Calu3 (cell line): ENCODE measurements around the gene HSD17B3. TPM values are rescaled to one million over a fixed set of nuclear protein-coding genes. Genes with fewer than 3 reads are reported as not detected.

Experiments
- BruUV-seq: library from RNA; stranded (reverse); fragments of 400-500 nt; replicated peaks from 2 replicates; lab custom pipeline; 2021; lab: Mats Ljungman, UMichigan
- CTCF ChIA-PET: fragments of 300-600 bp; sonication (Branson Sonifier 250); formaldehyde crosslinking; loops from one replicate; lab custom pipeline; 2022; ENCODE audit warnings: antibody characterized with exemption; lab: Charles Lee
- DNase-seq: peaks from one replicate; pipeline ENCODE4 v3.0.0; 2022
- H3K27ac Mint-ChIP-seq: one replicate; pipeline ENCODE4 v1.8.0; 2022; ENCODE audit warnings: mixed read lengths; ENCODE audit not compliant: unreplicated experiment
- H3K27me3 Mint-ChIP-seq: one replicate; pipeline ENCODE4 v1.8.0; 2022; ENCODE audit warnings: mixed read lengths; ENCODE audit not compliant: unreplicated experiment
- H3K36me3 Mint-ChIP-seq: one replicate; pipeline ENCODE4 v1.8.0; 2022; ENCODE audit warnings: mild to moderate bottlenecking, moderate library complexity, mixed read lengths; ENCODE audit not compliant: insufficient read depth, unreplicated experiment
- H3K4me1 Mint-ChIP-seq: one replicate; pipeline ENCODE4 v1.8.0; 2022; ENCODE audit warnings: mild to moderate bottlenecking, low read depth, mixed read lengths; ENCODE audit not compliant: unreplicated experiment
- H3K4me3 Mint-ChIP-seq: one replicate; pipeline ENCODE4 v1.8.0; 2022; ENCODE audit warnings: mild to moderate bottlenecking, low read depth, moderate library complexity, mixed read lengths; ENCODE audit not compliant: unreplicated experiment
- H3K9me3 Mint-ChIP-seq: one replicate; pipeline ENCODE4 v1.8.0; 2022; ENCODE audit warnings: low read depth, mixed read lengths; ENCODE audit not compliant: unreplicated experiment
- intact Hi-C: fragments of 100-400 bp; cut with micrococcal nuclease; formaldehyde crosslinking; loops from one replicate; pipeline ENCODE4 v1.10.0; 2022; ENCODE audit not compliant: unreplicated experiment
- total RNA-seq: library from RNA; stranded (reverse); gene quantifications from 2 replicates; pipeline ENCODE4 v1.2.3, GENCODE V29; 2022
- TF ChIP-seq, protein P1 (sequence below): fragments of 200-600 bp; IDR thresholded peaks from one replicate; pipeline ENCODE4 v1.8.0; 2022; ENCODE audit warnings: antibody characterized with exemption; ENCODE audit not compliant: unreplicated experiment

The HSD17B3 gene
- total RNA-seq, 1 experiment from 2014 or later: 1.2 TPM

DNA sequence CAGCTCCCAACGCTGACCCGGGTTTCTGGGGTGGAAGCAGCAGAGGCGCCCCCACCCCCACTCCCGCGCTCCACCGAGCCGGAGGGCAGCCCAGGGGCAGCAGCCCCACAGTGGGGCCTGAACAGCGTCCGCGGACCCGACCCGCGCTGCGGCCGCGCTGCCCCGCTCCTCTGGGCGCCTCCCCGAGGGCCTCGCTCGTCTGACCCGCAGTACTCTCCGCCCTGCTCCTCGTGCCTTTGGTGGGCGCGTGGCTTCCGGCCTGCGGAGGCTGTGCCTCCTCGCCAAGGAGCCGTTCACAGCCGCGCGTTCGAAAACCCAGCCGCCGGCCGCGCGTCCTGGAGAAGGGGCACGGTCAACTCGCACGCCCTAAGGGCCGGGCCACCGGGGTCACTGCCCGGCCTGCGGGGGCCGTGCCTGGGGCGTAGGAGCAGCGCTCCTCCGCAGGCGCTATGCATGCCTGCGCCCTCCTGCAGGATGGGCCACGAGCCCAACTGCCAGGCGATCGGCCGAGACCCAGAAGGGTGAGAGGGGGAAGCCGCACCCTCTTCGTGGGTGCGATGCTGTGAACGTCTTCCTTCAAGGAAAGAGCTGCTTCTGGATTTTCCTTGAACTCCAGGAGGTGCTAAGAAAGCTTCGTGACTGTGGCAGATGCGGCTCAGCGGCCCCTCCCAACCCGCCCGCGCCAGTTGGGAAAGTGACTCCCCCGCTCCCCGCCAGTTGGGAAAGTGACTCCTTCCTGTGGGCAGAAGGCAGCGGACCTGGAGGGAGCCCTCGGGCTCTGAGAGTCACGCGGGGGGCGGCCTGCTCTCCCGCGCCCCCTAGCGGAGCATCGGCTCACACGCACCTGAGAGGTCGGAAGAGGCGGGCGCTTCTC lies 82.7 kb downstream of the HSD17B3 start:
- intact Hi-C loops: loop anchor here (5.0 kb wide), 1 partner anchor 492 kb away; no protein-coding TSS in a partner anchor
- no TSS peak for BruUV-seq
- Mint-ChIP-seq H3K27me3 (peaks cover 26% of the 10 kb centered on the region), H3K36me3 (no peaks in the 10 kb centered on the region), H3K9me3 (peaks cover 5% of the 10 kb centered on the region), H3K4me3 (no peak overlapping the region), H3K4me1 (no peaks in the 10 kb centered on the region), H3K27ac (no peak overlapping the region)
- TF ChIP-seq, protein P1, sequence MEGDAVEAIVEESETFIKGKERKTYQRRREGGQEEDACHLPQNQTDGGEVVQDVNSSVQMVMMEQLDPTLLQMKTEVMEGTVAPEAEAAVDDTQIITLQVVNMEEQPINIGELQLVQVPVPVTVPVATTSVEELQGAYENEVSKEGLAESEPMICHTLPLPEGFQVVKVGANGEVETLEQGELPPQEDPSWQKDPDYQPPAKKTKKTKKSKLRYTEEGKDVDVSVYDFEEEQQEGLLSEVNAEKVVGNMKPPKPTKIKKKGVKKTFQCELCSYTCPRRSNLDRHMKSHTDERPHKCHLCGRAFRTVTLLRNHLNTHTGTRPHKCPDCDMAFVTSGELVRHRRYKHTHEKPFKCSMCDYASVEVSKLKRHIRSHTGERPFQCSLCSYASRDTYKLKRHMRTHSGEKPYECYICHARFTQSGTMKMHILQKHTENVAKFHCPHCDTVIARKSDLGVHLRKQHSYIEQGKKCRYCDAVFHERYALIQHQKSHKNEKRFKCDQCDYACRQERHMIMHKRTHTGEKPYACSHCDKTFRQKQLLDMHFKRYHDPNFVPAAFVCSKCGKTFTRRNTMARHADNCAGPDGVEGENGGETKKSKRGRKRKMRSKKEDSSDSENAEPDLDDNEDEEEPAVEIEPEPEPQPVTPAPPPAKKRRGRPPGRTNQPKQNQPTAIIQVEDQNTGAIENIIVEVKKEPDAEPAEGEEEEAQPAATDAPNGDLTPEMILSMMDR: peak; percentile 29
- CTCF ChIA-PET: interaction anchor here (0.7 kb wide), 1 partner anchor 344 kb away, joined by 4 read pairs; the partner anchor contains the start of gene ERCC6L2
- DNase-seq: no peak

DNA sequence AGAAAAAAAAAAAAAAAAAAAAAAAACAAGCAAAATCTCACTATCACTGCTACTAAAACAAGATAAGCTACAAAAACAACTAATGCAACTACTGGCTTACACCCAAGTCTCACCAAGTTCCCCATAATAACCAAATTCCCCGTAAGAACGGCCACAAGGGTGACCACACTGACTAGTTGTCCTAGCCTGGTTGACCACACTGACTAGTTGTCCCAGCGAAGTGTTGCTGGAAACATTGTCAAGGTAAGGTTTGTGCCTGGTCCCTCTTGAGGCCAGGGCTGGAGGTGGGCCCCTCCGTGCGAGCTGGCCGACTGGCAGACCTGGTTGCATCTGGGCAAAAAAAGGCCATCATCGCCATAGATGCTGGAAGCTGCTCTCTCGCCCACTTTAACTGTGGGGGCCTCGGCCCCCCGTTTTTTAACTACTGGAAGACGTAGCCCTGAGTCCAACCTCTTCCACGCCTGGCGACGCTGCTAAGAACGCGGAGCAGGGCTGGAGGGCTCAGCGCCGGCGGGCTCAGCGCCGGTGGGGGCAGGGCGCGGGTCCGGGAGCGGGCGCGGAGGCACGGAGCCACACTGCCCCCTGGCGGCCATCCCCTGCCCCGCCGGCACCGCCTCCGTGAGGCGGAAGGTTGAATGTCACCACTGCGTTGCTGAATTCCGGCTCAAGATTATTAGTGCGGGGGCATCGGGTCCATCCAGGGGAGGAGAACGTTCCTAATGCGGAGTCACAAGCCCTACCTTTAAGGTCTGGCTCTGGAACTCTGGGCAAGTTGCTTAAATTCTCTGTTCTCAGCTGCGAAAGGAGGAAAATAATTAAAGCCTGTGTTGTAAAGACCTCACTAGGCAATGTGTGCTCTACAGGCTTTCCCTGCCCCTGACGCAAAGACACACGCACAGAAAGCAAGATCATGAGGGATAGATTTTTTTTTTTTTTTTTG lies 84.0 kb downstream of the HSD17B3 start:
- Mint-ChIP-seq H3K27me3 (peaks cover 39% of the 10 kb centered on the region), H3K9me3 (no peaks in the 10 kb centered on the region), H3K4me3 (peak overlapping the region; percentile 58), H3K4me1 (no peaks in the 10 kb centered on the region), H3K36me3 (no peaks in the 10 kb centered on the region), H3K27ac (no peak overlapping the region)
- CTCF ChIA-PET: interaction anchor here (0.6 to 1.6 kb wide), 10 partner anchors 12 to 994 kb away, joined by 3 to 6 read pairs (median 4); partner anchors contain the start of gene ERCC6L2
- BruUV-seq: no TSS peak
- TF ChIP-seq, protein P1: peak; percentile 93
- intact Hi-C loops: loop anchor here (5.0 kb wide), 1 partner anchor 491 kb away; no protein-coding TSS in a partner anchor
- DNase-seq: peak; percentile 78

DNA sequence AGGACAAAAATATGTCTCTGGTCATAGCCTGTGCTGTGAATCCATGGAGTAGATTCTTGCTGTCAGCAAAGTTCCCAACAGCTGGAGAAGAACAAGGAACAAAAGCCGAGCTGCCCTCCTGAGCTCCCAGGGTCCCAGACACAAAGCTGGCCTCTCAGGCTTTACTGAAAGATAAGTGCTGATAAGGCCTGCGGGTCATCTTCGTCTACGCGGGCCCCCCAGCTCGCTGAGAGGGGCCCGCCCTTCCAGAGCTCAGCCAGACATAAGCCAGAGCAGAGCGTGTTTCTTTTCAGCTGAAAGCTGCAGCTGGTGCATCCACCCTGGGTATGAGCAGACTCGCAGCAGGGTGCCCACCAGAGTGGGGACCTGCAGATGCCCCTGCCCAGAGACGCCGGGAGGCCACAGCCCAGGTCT lies 84.7 kb downstream of the HSD17B3 start:
- intact Hi-C loops: loop anchor here (5.0 kb wide), 1 partner anchor 490 kb away; no protein-coding TSS in a partner anchor
- Mint-ChIP-seq H3K4me3 (peak overlapping the region; percentile 58), H3K36me3 (no peaks in the 10 kb centered on the region), H3K27me3 (peaks cover 43% of the 10 kb centered on the region), H3K9me3 (no peaks in the 10 kb centered on the region), H3K4me1 (no peaks in the 10 kb centered on the region), H3K27ac (no peak overlapping the region)
- no TSS peak for BruUV-seq
- DNase-seq: no peak
- TF ChIP-seq, protein P1: no peak
- CTCF ChIA-PET: interaction anchor here (0.6 to 1.6 kb wide), 8 partner anchors 11 to 993 kb away, joined by 3 to 6 read pairs (median 4); no protein-coding TSS in a partner anchor

DNA sequence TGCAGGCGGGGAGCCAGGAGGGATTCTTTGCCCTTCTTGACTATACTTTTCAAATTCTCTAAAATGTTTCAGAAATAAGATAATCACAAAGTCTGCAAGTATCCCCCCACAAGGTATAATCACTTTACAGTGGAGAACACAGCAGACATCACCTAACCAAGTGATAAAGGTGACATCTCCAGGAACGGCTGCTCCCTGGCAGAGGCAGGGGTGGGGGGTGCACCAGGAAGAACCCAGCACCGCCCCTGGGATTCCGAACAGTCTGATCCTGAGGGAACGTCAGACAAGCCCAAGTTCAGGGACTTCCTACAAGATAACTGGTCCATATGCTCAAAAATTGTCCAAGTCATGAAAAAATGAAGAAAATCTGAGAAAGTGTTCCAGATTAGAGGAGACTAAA lies 85.4 kb downstream of the HSD17B3 start:
- Mint-ChIP-seq H3K4me1 (no peaks in the 10 kb centered on the region), H3K4me3 (no peak overlapping the region), H3K27ac (no peak overlapping the region), H3K9me3 (no peaks in the 10 kb centered on the region), H3K36me3 (no peaks in the 10 kb centered on the region), H3K27me3 (peaks cover 47% of the 10 kb centered on the region)
- intact Hi-C loops: loop anchor here (5.0 kb wide), 1 partner anchor 489 kb away; no protein-coding TSS in a partner anchor
- BruUV-seq: no TSS peak
- no peak for DNase-seq
- CTCF ChIA-PET: interaction anchor here (1.6 kb wide), 1 partner anchor 100 kb away, joined by 6 read pairs; no protein-coding TSS in a partner anchor
- TF ChIP-seq, protein P1: no peak
